Panc1 (cell line): ENCODE measurements around the gene IGF2BP1.

ENCODE experiments used
- POLR2AphosphoS5 ChIP-seq: IDR thresholded peaks from 2 replicates; pipeline ENCODE4 v1.6.1; 2012; ENCODE audit warnings: mild to moderate bottlenecking, low read depth, low read length, moderate library complexity
- SIN3A ChIP-seq: IDR thresholded peaks from 2 replicates; pipeline ENCODE4 v1.6.1; 2012; ENCODE audit warnings: low read depth, mild to moderate bottlenecking, low read length, moderate library complexity, borderline replicate concordance; ENCODE audit not compliant: insufficient read depth
- TF ChIP-seq, protein P1 (sequence below): fragments of 450-650 bp; IDR thresholded peaks from 2 replicates; pipeline ENCODE4 v1.5.1; 2017; ENCODE audit warnings: mild to moderate bottlenecking
- TF ChIP-seq, protein P2 (sequence below), 2 experiments: IDR thresholded peaks; 2 replicates each; pipeline ENCODE4 v1.6.1; 2011 to 2012; ENCODE audit warnings: low read depth in 2 of 2, control low read depth in 1 of 2, low read length in 1 of 2, mild to moderate bottlenecking in 1 of 2, moderate library complexity in 1 of 2; ENCODE audit not compliant: insufficient read depth in 1 of 2

DNA sequence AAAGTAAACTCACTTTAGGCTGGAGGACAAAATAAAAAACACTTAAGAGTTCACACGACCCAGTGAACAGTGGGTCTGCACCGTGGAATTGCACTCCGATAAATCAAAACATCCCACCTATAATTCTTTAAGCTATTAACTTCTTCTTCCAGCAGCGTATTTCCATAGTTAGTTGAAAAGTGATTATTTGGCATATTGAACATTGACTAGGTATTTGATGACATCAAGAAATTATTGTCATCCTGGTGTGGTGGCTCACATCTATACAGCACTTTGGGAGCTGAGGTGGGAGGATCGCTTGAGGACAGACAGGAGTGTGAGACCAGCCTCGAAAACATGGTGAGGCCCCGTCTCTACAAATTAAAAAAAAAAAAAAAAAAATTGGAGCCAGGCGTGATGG lies 23.4 kb downstream of the IGF2BP1 start:
- TF ChIP-seq, protein P1, sequence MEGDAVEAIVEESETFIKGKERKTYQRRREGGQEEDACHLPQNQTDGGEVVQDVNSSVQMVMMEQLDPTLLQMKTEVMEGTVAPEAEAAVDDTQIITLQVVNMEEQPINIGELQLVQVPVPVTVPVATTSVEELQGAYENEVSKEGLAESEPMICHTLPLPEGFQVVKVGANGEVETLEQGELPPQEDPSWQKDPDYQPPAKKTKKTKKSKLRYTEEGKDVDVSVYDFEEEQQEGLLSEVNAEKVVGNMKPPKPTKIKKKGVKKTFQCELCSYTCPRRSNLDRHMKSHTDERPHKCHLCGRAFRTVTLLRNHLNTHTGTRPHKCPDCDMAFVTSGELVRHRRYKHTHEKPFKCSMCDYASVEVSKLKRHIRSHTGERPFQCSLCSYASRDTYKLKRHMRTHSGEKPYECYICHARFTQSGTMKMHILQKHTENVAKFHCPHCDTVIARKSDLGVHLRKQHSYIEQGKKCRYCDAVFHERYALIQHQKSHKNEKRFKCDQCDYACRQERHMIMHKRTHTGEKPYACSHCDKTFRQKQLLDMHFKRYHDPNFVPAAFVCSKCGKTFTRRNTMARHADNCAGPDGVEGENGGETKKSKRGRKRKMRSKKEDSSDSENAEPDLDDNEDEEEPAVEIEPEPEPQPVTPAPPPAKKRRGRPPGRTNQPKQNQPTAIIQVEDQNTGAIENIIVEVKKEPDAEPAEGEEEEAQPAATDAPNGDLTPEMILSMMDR = no peak
- TF ChIP-seq SIN3A (no peak), POLR2AphosphoS5 (no peak)
- TF ChIP-seq, protein P2, sequence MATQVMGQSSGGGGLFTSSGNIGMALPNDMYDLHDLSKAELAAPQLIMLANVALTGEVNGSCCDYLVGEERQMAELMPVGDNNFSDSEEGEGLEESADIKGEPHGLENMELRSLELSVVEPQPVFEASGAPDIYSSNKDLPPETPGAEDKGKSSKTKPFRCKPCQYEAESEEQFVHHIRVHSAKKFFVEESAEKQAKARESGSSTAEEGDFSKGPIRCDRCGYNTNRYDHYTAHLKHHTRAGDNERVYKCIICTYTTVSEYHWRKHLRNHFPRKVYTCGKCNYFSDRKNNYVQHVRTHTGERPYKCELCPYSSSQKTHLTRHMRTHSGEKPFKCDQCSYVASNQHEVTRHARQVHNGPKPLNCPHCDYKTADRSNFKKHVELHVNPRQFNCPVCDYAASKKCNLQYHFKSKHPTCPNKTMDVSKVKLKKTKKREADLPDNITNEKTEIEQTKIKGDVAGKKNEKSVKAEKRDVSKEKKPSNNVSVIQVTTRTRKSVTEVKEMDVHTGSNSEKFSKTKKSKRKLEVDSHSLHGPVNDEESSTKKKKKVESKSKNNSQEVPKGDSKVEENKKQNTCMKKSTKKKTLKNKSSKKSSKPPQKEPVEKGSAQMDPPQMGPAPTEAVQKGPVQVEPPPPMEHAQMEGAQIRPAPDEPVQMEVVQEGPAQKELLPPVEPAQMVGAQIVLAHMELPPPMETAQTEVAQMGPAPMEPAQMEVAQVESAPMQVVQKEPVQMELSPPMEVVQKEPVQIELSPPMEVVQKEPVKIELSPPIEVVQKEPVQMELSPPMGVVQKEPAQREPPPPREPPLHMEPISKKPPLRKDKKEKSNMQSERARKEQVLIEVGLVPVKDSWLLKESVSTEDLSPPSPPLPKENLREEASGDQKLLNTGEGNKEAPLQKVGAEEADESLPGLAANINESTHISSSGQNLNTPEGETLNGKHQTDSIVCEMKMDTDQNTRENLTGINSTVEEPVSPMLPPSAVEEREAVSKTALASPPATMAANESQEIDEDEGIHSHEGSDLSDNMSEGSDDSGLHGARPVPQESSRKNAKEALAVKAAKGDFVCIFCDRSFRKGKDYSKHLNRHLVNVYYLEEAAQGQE (IDR thresholded peaks at IDR 0.05; ENCODE audit: insufficient read depth in 1 of 2, low read depth in 2 of 2, low read length in 1 of 2) = no peak
